ENCODE measurements around the gene PPP1R12A.

The PPP1R12A gene

DNA sequence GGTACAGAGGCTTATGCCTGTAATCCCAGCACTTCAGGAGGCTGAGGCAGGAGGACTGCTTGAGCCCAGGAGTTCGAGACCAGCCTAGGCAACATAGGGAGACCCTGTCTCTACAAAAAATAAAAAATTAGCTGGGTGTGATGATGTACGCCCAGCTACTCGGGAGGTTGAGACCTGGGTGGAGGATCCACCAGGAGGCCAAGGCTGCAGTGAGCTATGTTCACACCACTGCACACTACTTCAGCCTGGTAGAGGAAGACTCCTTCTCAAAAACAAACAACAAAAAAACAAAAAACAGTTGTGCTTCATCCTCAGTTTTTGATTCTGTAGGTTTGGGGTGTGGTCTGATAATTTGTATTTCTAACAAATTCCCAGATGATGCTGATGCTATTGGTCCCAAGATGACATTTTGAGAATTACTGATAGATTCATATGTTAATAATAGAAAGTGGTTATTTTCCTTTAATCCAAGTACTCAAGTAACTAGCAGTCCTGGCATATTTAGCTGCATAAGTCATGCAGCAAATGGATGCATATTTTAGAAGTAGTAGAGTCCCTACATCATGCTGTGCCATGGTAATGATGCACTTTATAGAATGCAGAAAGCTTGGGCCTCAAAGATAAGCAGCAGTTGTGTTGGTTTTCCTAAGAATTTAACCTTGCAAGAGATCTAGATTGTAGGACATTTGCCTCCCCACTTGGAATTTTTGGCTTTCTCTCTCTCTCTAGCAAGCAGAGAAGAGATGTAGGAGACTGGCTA lies 168.0 kb downstream of the PPP1R12A start:
- no peak for DNase-seq

DNA sequence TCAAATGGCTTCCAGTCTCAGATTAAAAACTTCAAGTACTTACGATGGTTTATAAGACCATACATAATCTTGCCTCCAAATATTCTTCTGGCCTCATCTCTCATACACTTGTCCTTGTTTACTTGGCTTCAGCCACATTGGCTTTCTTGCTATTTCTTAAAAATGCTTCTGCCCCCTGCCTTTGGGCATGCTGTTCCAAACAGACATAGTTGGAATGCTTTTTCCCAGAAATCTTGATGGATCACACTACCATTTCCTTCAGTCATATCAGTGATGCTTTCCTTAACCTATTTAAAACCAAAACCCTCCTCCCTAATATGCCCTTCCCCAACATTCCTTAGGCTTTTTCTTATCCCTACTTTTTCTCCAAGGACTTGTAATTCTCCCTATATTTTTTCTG lies 169.7 kb downstream of the PPP1R12A start:
- DNase-seq = no peak

DNA sequence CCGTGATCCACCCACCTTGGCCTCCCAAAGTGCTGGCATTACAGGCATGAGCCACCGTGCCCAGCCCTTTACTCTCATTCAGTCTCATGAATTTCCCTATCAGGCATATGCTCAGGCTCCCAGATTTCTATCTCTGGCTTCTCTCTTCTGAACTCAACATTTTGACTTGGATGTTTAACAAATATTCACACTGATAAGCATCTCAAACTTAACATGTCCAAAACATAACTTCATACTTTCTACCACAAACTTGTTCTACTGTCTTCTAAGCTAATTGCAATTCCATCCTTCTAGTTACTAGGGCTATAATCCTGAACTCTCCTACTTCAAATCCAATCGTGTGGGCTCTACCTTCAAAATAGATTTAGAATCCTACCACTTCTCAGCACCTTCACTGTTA lies 170.3 kb downstream of the PPP1R12A start:
- no peak for DNase-seq

DNA sequence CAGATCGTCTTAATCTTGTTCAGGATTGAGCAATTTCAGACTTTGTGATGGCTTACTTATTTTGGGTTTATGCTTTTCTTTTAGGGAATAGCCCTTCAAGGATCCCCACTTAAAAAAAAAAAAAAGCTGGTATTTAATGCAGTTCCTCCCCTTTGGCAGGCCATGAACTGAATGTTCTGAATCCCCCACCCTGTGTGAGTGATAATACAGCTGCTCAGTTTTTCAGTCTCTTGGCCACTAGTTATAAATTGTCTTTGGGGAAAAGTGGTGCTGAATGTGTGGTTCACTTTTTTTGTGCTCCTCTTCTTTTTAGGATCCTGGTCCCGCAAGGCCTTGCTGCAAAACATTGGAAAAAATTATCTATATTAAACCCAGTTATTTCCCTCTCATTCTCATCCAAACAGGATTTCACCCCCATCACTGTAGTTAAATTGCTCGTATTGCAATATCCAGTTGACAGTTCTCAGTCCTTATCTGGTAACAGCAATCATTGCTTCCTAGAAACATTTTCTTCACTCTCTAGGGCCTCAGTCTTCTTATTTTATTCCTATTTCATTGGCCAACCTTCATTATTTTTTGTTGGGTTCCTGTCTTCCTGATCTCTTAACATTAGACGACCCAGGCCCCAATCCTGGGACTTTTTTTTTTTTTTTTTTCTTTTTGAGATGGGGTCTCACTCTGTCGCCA lies 171.0 kb downstream of the PPP1R12A start:
- no peak for DNase-seq

DNA sequence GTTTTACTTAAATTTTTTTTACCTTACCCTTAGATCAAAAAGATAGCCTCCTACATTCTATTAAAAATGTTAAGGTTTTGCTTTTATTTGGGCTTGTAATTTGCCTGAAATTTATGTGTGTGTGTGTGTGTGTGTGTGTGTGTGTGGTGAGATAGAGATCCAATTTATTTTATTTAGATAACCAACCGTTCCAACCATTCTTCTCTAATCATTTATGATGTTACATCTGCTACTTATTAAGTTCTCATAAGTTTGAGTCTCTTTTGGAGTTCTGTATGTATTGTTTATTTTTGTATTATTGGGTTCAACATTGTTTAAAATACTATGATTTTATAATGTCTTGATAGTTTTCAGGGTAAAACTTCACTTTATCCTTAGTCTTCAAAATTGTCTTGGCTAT lies 173.6 kb downstream of the PPP1R12A start:
- no peak for DNase-seq

DNA sequence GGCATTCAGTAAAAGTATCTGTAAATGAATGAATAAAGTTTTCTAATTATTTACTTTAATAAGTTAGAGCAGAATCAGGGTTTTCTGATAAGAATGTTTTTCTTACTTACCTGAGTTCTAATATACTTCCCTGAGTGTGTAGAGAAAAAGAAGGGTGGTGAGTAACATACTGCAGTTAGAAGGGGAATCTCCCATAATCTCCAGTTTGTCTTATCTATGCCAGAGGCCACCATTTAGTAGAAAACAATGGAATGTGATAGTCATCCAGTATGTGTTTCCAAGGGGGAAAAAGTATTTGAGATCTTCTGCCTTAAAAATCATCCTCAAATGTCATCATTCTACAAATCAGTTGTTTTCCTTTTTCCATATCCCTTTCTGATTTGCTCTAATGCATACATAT lies 187.6 kb downstream of the PPP1R12A start:
- no peak for DNase-seq

DNA sequence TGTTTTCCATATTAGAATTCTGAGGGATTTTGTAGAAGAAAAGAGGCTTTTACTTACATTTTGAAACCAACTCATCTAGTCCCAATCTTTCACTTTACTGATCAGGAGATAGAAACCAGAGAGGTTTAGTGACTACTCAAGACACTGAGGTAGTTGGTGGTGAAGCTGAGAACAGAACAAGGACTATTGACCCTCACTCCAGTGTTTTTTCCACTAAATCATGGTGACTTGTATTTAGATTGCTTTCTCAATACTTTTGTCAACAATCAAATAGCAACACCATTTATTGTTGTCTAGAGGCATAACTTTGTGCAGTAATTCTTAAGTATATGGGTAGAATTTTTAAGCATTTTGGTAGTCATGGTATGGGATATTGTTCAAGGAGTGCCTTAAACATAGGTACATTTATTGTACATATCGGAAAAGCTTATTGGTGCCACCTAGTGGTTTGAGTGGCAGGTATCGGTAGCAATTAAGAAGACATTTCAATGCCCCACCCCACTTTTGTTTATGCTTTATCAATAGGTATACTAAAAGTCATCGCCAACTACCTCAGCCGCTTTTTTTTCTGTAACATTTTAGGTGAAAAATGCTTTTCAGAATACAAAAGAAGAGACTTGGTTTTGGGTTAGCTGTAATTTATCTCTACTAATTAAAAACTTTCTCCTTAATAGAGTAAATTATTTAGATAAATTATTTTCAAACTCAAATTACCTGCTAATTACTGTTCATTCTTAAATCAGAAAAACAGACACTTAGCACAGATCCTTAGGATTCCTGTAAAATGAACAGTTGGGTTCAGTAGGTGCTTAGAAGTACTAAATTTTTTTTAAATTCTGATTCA lies 196.8 kb downstream of the PPP1R12A start:
- DNase-seq = peak; percentile 26

DNA sequence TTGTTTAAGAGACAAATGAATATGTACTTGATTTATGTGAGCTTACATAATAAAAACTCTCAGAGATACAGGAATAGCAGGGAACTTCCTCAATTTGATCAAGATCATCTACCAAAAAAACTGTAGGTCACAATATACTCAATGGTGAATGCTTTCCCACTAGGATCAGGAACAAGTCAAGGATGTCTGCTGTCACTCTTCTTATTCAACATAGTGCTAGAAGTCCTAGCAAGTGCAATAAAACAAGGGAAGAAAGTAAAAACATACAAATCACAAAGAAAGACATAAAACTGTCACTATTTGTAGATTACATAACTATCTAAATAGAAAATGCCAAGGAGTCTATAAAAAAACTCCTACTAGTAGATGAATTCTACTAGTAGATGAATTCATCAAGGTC lies 202.3 kb downstream of the PPP1R12A start:
- no peak for DNase-seq

DNA sequence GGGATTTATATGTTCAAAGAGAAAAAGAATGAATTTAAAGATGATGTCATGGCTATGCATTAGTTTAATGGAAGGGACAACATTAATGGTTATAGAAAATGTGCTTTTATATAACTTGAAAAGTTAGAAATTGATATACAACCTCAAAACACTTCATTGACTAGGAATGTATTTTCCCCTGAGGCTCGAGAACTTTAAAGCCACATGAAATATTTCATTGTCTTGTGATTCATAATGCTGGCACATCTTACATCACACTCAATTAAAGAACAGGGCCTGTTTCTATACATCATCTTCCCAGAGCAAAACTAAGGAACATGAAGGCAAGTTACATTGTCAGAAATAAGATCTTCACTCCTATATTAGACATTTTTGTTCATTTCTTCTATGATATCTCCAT lies 208.9 kb downstream of the PPP1R12A start:
- DNase-seq = no peak

All from stimulated activated CD8-positive, alpha-beta memory T cell treated with anti-CD3 and anti-CD28 coated beads, Interleukin-4, amount 100 ng/mL, for 48 hours (primary cell).